Adipocyte (in vitro differentiated cells): ENCODE data around the gene CHAD.
A peak's percentile ranks its signal among the peaks of the same experiment; 100 is the strongest.

ENCODE experiments used
- DNase-seq: peaks from one replicate; pipeline ENCODE4 v3.0.0-alpha.2; 2015; ENCODE audit warnings: low read depth
- H3K27me3 ChIP-seq: replicated peaks from 2 replicates; pipeline ENCODE4 v1.7.0; 2013; ENCODE audit warnings: mild to moderate bottlenecking, low read length, moderate library complexity; ENCODE audit not compliant: control insufficient read depth, insufficient read depth
- H3K36me3 ChIP-seq: 2 replicates; pipeline ENCODE4 v1.7.0; 2013; ENCODE audit warnings: low read length, mild to moderate bottlenecking, moderate library complexity; ENCODE audit not compliant: control insufficient read depth, insufficient read depth, severe bottlenecking
- H3K4me1 ChIP-seq: 2 replicates; pipeline ENCODE4 v1.7.0; 2013; ENCODE audit warnings: mild to moderate bottlenecking, low read length, moderate library complexity; ENCODE audit not compliant: control insufficient read depth, insufficient read depth
- H3K4me3 ChIP-seq: 2 replicates; pipeline ENCODE4 v1.7.0; 2013; ENCODE audit warnings: mild to moderate bottlenecking, low read length, moderate library complexity
- H3K9ac ChIP-seq: 2 replicates; pipeline ENCODE4 v1.7.0; 2013; ENCODE audit warnings: mild to moderate bottlenecking, low read length, moderate library complexity
- H3K9me3 ChIP-seq: 2 replicates; pipeline ENCODE4 v1.7.0; 2013; ENCODE audit warnings: mild to moderate bottlenecking, low read length, moderate library complexity; ENCODE audit not compliant: control insufficient read depth

The CHAD gene

GRCh38 chr17:50468304-50469207 lies at the start of gene CHAD:
CHAD (minus strand) TSS chr17:50468880; CDS start chr17:50468813, 67 bp downstream.
- H3K4me1 ChIP-seq = peaks cover 5% of the 10 kb centered on the region
- no peaks in the 10 kb centered on the region for H3K9me3 ChIP-seq
- no peak within 1 kb of the TSS for H3K4me3 ChIP-seq
- H3K36me3 ChIP-seq = peaks cover 53% of the 10 kb centered on the region
- peak; percentile 45 for DNase-seq
- peaks cover 12% of the 10 kb centered on the region for H3K27me3 ChIP-seq
- H3K9ac ChIP-seq = no peak within 1 kb of the TSS

DNA sequence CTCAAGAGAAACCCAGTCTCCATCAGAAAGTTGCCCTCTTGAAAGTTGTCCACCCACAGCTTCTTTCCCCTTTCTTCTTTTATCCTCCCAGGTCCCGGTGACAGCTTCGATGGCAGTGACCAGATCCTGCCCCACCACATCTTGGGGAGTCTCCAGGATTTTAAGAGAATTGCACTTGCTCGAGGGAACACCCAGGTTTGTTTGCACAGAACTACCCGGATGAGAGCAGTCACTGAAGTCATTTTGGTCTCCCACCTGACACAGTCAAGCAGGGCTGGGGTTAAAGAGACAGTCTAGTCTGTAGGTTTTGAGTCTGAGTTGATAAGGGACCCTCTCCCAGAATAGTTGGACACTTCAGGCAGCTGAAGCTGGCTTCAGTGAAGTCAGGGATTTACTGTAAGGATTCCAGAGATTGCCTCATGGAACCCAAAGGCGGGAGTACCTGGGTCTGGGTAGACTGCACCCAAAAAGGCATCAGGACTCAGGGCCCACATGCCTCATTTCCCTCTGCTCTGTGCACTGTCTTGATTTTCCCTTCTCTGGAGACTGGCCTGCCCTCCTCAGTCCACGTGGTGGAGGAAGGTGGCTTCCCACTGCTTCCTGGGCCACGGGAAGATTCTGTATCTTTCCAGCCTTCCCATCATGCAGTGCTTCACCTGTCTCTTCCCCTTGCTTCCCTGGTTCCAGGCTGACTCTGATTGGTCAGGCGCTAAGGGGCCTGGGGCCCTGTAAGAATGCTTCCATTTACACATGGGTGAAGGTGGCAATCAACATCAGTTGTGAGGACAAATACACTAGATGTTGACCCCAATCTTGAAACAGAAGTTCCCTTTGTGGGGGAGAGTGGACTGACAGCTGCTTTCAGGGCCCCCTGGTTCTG lies 49.1 kb upstream of the CHAD start:
- Histone ChIP-seq H3K4me1 (peaks cover 28% of the 10 kb centered on the region), H3K27me3 (no peaks in the 10 kb centered on the region), H3K4me3 (no peak overlapping the region), H3K36me3 (no peaks in the 10 kb centered on the region), H3K9ac (no peak overlapping the region), H3K9me3 (no peaks in the 10 kb centered on the region)
- no peak for DNase-seq

- no peak for DNase-seq
- no peak overlapping the region for H3K9ac ChIP-seq
These were observed 48.3 kb upstream of the CHAD start for GRCh38 chr17:50517011-50517410.

GRCh38 chr17:50514936-50515702 lies 46.4 kb upstream of the CHAD start:
- Histone ChIP-seq H3K4me1 (peaks cover 38% of the 10 kb centered on the region), H3K9ac (peak overlapping the region; percentile 50), H3K9me3 (no peaks in the 10 kb centered on the region), H3K36me3 (no peaks in the 10 kb centered on the region), H3K27me3 (no peaks in the 10 kb centered on the region), H3K4me3 (no peak overlapping the region)
- peak; percentile 78 for DNase-seq

More at GRCh38 chr17:50517011-50517410, 48.3 kb upstream of the CHAD start:
- Histone ChIP-seq H3K27me3 (no peaks in the 10 kb centered on the region), H3K4me3 (no peak overlapping the region), H3K36me3 (no peaks in the 10 kb centered on the region), H3K4me1 (peaks cover 28% of the 10 kb centered on the region), H3K9me3 (no peaks in the 10 kb centered on the region)

DNA sequence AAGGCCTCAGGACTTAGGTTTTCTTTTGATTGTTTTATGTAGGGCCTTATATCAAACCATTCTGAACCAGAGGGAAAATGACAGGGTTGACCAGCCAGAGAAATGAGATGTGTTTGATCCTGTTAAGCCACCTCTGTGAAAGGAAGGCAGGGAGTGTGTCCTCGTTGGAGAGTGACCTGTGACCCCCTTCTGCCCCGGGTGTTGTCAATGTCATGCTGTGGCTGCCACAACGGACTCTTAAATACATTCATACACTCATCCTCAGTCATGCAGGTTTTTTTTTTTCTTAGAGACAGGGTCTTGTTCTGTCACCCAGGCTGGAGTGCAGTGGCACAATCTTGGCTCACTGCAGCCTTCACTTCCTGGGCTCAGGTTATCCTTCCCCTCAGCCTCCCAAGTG lies 45.7 kb upstream of the CHAD start:
- Histone ChIP-seq H3K27me3 (no peaks in the 10 kb centered on the region), H3K9me3 (no peaks in the 10 kb centered on the region), H3K9ac (peak overlapping the region; percentile 26), H3K4me1 (peaks cover 38% of the 10 kb centered on the region), H3K36me3 (no peaks in the 10 kb centered on the region), H3K4me3 (no peak overlapping the region)
- no peak for DNase-seq

GRCh38 chr17:50513495-50513894 lies 44.8 kb upstream of the CHAD start:
- no peaks in the 10 kb centered on the region for H3K9me3 ChIP-seq
- no peak overlapping the region for H3K4me3 ChIP-seq
- H3K36me3 ChIP-seq = no peaks in the 10 kb centered on the region
- DNase-seq = peak; percentile 31
- no peaks in the 10 kb centered on the region for H3K27me3 ChIP-seq
- H3K9ac ChIP-seq = no peak overlapping the region
- peaks cover 45% of the 10 kb centered on the region for H3K4me1 ChIP-seq

DNA sequence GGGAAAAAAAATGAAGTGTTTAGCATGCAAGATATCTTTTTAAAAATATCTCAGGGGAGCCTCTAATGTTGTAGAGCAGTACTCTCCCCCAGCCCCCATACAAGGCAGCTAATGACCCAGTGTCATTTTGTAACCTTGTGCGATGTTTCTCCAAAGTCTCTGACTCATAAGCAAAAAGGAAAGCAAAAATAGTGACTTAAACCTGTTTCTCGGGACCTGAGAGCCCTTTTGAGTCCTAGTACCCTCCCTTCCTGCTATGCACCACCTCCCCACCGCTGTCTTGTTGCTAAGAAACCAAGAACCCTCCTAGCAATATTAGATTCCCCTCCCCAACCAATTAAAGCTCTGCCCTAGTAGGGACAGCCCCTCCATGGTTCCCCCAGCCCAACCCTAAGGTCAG lies 42.4 kb upstream of the CHAD start:
- Histone ChIP-seq H3K27me3 (no peaks in the 10 kb centered on the region), H3K9me3 (no peaks in the 10 kb centered on the region), H3K4me1 (peaks cover 50% of the 10 kb centered on the region), H3K4me3 (peak overlapping the region; percentile 12), H3K9ac (peak overlapping the region; percentile 34), H3K36me3 (no peaks in the 10 kb centered on the region)
- DNase-seq = peak; percentile 34

- DNase-seq = no peak
- H3K27me3 ChIP-seq = no peaks in the 10 kb centered on the region
- peaks cover 27% of the 10 kb centered on the region for H3K4me1 ChIP-seq
- H3K9ac ChIP-seq = peak overlapping the region; percentile 66
- no peaks in the 10 kb centered on the region for H3K9me3 ChIP-seq
- peak overlapping the region; percentile 79 for H3K4me3 ChIP-seq
- H3K36me3 ChIP-seq = no peaks in the 10 kb centered on the region
These were observed 40.1 kb upstream of the CHAD start for GRCh38 chr17:50508573-50509460.

DNA sequence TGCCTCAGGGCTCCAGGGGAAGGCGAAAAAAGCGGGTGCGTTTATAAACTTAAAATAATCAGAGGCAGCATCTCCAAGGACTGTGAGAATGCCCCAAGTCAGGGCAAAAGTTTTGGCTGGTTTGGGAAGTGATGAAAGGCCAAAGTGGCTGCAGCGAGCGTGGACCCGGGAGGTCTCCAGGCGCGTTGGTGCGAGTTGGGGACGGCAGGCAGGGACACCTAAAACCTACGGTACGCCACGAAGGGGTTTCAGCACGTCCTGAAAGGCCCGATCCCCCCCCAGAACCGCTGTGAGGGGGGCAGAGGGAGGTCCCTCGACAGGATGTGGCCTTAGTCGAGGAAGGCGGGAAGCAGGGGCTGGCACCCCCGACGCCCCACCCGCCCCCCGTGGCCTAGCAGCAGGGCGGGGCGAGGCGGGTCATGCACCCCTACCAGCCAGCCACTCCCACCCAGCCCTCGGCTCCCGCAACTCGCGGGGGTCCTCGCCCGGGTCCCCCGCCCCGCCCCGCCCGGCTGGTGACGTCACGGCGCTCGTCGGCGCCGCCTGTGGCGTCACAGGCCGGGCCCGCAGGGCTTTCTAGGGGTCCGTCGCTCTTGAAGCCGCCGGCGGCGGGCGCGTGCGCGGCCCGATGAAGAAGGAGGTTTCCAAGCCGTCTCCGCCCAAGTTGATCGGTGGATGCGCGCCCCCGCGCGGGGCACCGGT lies 39.3 kb upstream of the CHAD start, which contains the start of gene MYCBPAP:
Gene MYCBPAP, plus strand, starts transcription at position 569 of the 702 bp plus-strand sequence. CDS start 236 bp downstream, outside the sequence.
- Histone ChIP-seq H3K27me3 (no peaks in the 10 kb centered on the region), H3K4me1 (peaks cover 23% of the 10 kb centered on the region), H3K9me3 (no peaks in the 10 kb centered on the region), H3K36me3 (no peaks in the 10 kb centered on the region), H3K4me3 (peak within 1 kb of the TSS; percentile 79), H3K9ac (peak within 1 kb of the TSS; percentile 66)
- peak; percentile 93 for DNase-seq
